ENCODE results near the gene OSCP1. TPM values are rescaled to one million over a fixed set of nuclear protein-coding genes. Genes with fewer than 3 reads are reported as not detected.

The OSCP1 gene
- total RNA-seq, 1 experiment from 2014 or later: 3.2 TPM

DNA sequence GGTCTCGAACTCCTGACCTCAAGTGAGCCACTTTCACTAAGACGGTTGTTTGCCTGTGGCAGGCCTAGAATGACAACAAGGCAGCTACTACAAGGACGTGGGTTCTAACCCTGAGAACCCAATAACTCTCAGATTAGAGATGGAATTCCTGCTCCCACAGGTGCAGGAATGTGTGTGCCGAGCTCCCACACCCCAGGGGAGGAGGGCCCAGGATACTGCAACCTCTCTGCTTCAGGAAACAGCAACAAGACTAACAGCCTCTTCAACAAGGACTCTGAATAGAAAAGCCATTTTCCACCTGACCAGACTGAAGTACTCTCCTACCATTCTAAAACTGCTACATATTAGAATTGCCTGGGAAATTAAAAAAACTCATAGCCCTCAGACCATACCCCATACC, 57.4 kb downstream of the OSCP1 start:
- TF ChIP-seq, protein P1, sequence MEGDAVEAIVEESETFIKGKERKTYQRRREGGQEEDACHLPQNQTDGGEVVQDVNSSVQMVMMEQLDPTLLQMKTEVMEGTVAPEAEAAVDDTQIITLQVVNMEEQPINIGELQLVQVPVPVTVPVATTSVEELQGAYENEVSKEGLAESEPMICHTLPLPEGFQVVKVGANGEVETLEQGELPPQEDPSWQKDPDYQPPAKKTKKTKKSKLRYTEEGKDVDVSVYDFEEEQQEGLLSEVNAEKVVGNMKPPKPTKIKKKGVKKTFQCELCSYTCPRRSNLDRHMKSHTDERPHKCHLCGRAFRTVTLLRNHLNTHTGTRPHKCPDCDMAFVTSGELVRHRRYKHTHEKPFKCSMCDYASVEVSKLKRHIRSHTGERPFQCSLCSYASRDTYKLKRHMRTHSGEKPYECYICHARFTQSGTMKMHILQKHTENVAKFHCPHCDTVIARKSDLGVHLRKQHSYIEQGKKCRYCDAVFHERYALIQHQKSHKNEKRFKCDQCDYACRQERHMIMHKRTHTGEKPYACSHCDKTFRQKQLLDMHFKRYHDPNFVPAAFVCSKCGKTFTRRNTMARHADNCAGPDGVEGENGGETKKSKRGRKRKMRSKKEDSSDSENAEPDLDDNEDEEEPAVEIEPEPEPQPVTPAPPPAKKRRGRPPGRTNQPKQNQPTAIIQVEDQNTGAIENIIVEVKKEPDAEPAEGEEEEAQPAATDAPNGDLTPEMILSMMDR (conservative IDR thresholded peaks at IDR 0.05): no peak
- H2BK15ac ChIP-seq (ENCODE audit: low read depth, low read length): no peak overlapping the region
- no peak overlapping the region for H2BK20ac ChIP-seq (ENCODE audit: low read depth, low read length, poor library complexity, severe bottlenecking)
- no peak overlapping the region for H2AK5ac ChIP-seq (ENCODE audit: insufficient read length, low read length)
- H2AFZ ChIP-seq (ENCODE audit: low read length): no peak overlapping the region
- H3K9ac ChIP-seq (ENCODE audit: extremely low read depth, insufficient read length, low read length): no peak overlapping the region
- H3K14ac ChIP-seq (ENCODE audit: insufficient read depth, low read length): no peak overlapping the region
- H2BK5ac ChIP-seq (ENCODE audit: insufficient read length, low read length): no peak overlapping the region
- Mint-ChIP-seq H3K9me3 (no peaks in the 10 kb centered on the region; a peak in 1 of 5 replicates), H3K36me3 (ENCODE audit: insufficient read depth in 1 of 3, low read depth in 3 of 3) (peaks cover 15 to 48% (median 32%) of the 10 kb centered on the region in 3 experiments; a peak in 6 of 7 replicates), H3K4me1 (peaks cover 10 to 11% of the 10 kb centered on the region in 2 experiments), H3K27ac (no peak overlapping the region), H3K4me3 (no peak overlapping the region), H3K27me3 (ENCODE audit: low read depth) (no peaks in the 10 kb centered on the region)
- H4K20me1 ChIP-seq (ENCODE audit: control insufficient read depth, insufficient read depth, insufficient read length): no peaks in the 10 kb centered on the region
- H3T11ph ChIP-seq (ENCODE audit: low read length): no peak overlapping the region
- H3K23ac ChIP-seq (ENCODE audit: insufficient read length, low read depth, low read length): no peak overlapping the region
- H3K9me3 ChIP-seq (ENCODE audit: control insufficient read depth, low read depth, low read length): no peaks in the 10 kb centered on the region
- no peak overlapping the region for H3K4ac ChIP-seq (ENCODE audit: low read depth, low read length)
- no peak for DNase-seq
- no peaks in the 10 kb centered on the region for H3K79me2 ChIP-seq (ENCODE audit: insufficient read depth, low read length)
- H3K79me1 ChIP-seq (ENCODE audit: insufficient read depth, low read depth, low read length, poor library complexity, severe bottlenecking): peaks cover 4% of the 10 kb centered on the region
- H3K56ac ChIP-seq (ENCODE audit: insufficient read length, low read depth, low read length): no peak overlapping the region
- H3K27ac ChIP-seq (ENCODE audit: insufficient read length, low read depth, low read length): no peak overlapping the region
- no peaks in the 10 kb centered on the region for H3K4me1 ChIP-seq (ENCODE audit: insufficient read depth, low read length)
- no peak overlapping the region for H4K8ac ChIP-seq (replicated peaks; ENCODE audit: insufficient read length, low read depth, low read length)
- H2BK120ac ChIP-seq (ENCODE audit: low read depth, low read length, poor library complexity, severe bottlenecking): no peak overlapping the region
- no CpG with 5 or more reads among the region's 4 CpGs for WGBS (ENCODE audit: extremely low coverage, insufficient read length, low lambda C conversion rate)
- H3K23me2 ChIP-seq (ENCODE audit: insufficient read length, low read depth, low read length, poor library complexity, severe bottlenecking): peaks cover 4% of the 10 kb centered on the region
- no peak overlapping the region for H3K18ac ChIP-seq (ENCODE audit: insufficient read length, low read depth, low read length)
- no peak overlapping the region for H3K4me2 ChIP-seq (ENCODE audit: insufficient read depth, insufficient read length, low read length)
- no peaks in the 10 kb centered on the region for H3K27me3 ChIP-seq (ENCODE audit: insufficient read depth, low read length)
- H4K91ac ChIP-seq (ENCODE audit: insufficient read length, low read depth, low read length): no peak overlapping the region
- no peak overlapping the region for H2BK12ac ChIP-seq (ENCODE audit: insufficient read length, low read depth, low read length)
- H4K5ac ChIP-seq (ENCODE audit: insufficient read length, low read depth, low read length): no peak overlapping the region
